ENCODE data around the gene MPND.
"Not testable (repeated sequence)": the region's sequence is repeated elsewhere in the genome, so short reads cannot be mapped to it uniquely, and the experiment has no call there.

Gene MPND

GRCh38 chr19:4349225-4349624 is 5.9 kb downstream of the MPND start:
- H3K27me3 Mint-ChIP-seq; H3K27ac Mint-ChIP-seq; H3K4me3 Mint-ChIP-seq; intact Hi-C loops (cut with micrococcal nuclease); H3K9me3 Mint-ChIP-seq: not testable (repeated sequence)
- peaks cover 15% of the 10 kb centered on the region for H3K4me1 Mint-ChIP-seq (ENCODE audit: low read depth)
- H3K36me3 Mint-ChIP-seq (ENCODE audit: low read depth) = peaks cover 85% of the 10 kb centered on the region

DNA sequence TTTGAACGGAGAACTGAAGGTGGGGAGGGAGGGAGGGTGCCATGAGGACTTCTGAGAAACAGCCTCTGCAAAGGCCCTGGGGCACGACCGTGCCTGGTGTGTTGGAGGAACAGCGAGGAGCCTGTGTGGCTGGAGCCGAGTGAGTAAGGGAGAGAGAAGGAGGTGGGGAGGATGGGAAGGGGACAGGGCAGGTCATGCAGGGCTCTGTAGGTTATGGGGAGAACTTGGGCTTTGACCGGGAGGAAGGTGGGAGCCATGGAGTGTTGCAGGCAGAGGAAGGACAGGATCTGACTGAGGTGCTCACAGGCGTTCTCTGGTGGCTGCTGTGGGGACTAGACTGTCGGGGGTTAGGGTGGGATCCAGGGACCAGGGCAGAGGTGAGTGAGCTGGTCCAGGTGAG is 6.7 kb downstream of the MPND start:
- H3K27ac Mint-ChIP-seq = no peak overlapping the region
- no peak overlapping the region for H3K4me3 Mint-ChIP-seq
- H3K9me3 Mint-ChIP-seq = no peaks in the 10 kb centered on the region
- H3K36me3 Mint-ChIP-seq (ENCODE audit: low read depth) = peaks cover 93% of the 10 kb centered on the region
- no peaks in the 10 kb centered on the region for H3K27me3 Mint-ChIP-seq
- intact Hi-C loops (cut with micrococcal nuclease) = no loop called here
- peaks cover 13% of the 10 kb centered on the region for H3K4me1 Mint-ChIP-seq (ENCODE audit: low read depth)

DNA sequence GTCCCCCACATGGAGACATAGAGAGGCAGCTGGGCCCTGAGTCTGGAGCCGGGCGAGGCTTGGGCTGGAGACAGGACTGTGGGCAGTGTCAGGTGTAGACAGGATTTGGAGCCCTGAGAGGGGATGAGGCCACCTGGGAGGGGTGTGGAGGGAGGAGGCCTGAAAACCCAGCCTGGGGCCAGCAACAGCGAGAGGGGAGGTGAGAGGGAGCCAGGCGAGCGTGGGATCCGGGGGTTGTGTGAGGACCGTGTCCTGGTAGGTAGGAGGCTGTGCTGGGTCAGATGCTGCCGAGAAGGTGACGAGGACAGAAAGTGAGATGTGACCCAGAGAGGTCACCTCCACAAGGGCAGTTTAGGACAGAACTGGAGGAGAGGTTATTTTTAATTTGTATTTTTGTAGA is 7.4 kb downstream of the MPND start:
- intact Hi-C loops (cut with micrococcal nuclease) = no loop called here
- Mint-ChIP-seq H3K36me3 (ENCODE audit: low read depth) (peaks cover 93% of the 10 kb centered on the region), H3K4me3 (no peak overlapping the region), H3K27me3 (no peaks in the 10 kb centered on the region), H3K9me3 (no peaks in the 10 kb centered on the region), H3K4me1 (ENCODE audit: low read depth) (peaks cover 6% of the 10 kb centered on the region), H3K27ac (no peak overlapping the region)

GRCh38 chr19:4352701-4353121 is 9.3 kb downstream of the MPND start:
- Mint-ChIP-seq H3K4me3 (no peak overlapping the region), H3K4me1 (ENCODE audit: low read depth) (peaks cover 5% of the 10 kb centered on the region), H3K27me3 (no peaks in the 10 kb centered on the region), H3K9me3 (no peaks in the 10 kb centered on the region), H3K36me3 (ENCODE audit: low read depth) (peaks cover 93% of the 10 kb centered on the region), H3K27ac (peak overlapping the region; percentile 24)
- intact Hi-C loops (cut with micrococcal nuclease) = loop anchor here (1.0 kb wide), 1 partner anchor 85 kb away; no protein-coding TSS in a partner anchor

- peaks cover 93% of the 10 kb centered on the region for H3K36me3 Mint-ChIP-seq (ENCODE audit: low read depth)
- H3K27ac Mint-ChIP-seq = no peak overlapping the region
- no peaks in the 10 kb centered on the region for H3K27me3 Mint-ChIP-seq
- H3K9me3 Mint-ChIP-seq = no peaks in the 10 kb centered on the region
- H3K4me1 Mint-ChIP-seq (ENCODE audit: low read depth) = peaks cover 5% of the 10 kb centered on the region
- intact Hi-C loops (cut with micrococcal nuclease) = no loop called here
- no peak overlapping the region for H3K4me3 Mint-ChIP-seq
Observed at GRCh38 chr19:4354282-4354681, 10.9 kb downstream of the MPND start.

DNA sequence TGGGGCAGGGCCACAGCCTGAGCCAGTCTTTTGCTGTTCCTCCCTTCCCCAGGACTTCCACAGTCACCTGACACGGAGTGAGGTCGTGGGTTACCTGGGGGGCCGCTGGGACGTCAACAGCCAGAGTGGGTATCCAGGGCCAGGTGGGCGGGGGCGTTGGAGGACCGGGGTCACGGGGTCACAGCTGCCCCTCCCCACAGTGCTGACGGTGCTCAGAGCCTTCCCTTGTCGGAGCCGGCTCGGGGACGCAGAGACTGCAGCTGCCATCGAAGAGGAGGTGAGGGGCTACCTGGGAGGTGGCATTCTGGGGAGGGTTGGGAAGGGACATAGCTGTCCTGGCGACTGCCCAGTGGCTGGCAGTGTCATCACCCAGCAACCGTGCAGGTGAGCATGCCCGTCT is 11.5 kb downstream of the MPND start:
- no peaks in the 10 kb centered on the region for H3K9me3 Mint-ChIP-seq
- H3K4me1 Mint-ChIP-seq (ENCODE audit: low read depth) = peaks cover 5% of the 10 kb centered on the region
- no peak overlapping the region for H3K27ac Mint-ChIP-seq
- no peaks in the 10 kb centered on the region for H3K27me3 Mint-ChIP-seq
- peaks cover 93% of the 10 kb centered on the region for H3K36me3 Mint-ChIP-seq (ENCODE audit: low read depth)
- intact Hi-C loops (cut with micrococcal nuclease) = no loop called here
- H3K4me3 Mint-ChIP-seq = no peak overlapping the region

DNA sequence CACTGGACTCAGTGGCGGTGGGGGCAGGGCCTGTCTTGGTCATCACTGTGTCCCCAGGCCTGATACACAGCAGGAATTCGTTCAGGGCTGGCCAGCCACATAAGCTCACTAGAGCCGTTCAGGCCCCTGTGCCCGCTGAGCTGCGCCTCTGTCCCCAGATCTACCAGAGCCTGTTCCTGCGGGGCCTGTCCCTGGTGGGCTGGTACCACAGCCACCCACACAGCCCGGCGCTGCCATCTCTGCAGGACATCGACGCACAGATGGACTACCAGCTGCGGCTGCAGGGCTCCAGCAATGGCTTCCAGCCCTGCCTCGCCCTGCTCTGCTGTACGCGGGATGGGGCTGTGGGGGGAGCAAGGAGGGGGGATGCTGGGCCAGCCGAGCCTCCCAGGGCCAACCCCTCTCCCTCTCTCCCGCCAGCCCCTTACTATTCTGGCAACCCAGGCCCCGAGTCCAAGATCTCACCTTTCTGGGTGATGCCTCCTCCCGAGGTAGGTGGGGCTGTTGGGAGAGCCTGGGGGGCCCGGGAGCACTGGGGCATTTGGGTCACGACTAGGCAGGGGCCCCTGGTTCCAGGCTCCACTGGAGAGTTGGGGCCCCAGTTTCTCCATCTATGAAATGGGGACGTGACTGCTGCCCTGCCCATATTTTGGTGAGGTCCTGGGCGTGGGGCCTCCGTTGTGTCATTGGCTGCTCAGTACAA is 13.9 kb downstream of the MPND start:
- intact Hi-C loops (cut with micrococcal nuclease) = no loop called here
- Mint-ChIP-seq H3K4me3 (no peak overlapping the region), H3K27ac (no peak overlapping the region), H3K4me1 (ENCODE audit: low read depth) (peaks cover 14% of the 10 kb centered on the region), H3K36me3 (ENCODE audit: low read depth) (peaks cover 99% of the 10 kb centered on the region), H3K9me3 (no peaks in the 10 kb centered on the region), H3K27me3 (no peaks in the 10 kb centered on the region)

- no peaks in the 10 kb centered on the region for H3K9me3 Mint-ChIP-seq
- H3K27me3 Mint-ChIP-seq = no peaks in the 10 kb centered on the region
- peaks cover 9% of the 10 kb centered on the region for H3K4me1 Mint-ChIP-seq (ENCODE audit: low read depth)
- intact Hi-C loops (cut with micrococcal nuclease) = no loop called here
- H3K36me3 Mint-ChIP-seq (ENCODE audit: low read depth) = peaks cover 100% of the 10 kb centered on the region
- H3K4me3 Mint-ChIP-seq = no peak overlapping the region
- H3K27ac Mint-ChIP-seq = no peak overlapping the region
Observed at GRCh38 chr19:4357921-4358326, 14.6 kb downstream of the MPND start.

DNA sequence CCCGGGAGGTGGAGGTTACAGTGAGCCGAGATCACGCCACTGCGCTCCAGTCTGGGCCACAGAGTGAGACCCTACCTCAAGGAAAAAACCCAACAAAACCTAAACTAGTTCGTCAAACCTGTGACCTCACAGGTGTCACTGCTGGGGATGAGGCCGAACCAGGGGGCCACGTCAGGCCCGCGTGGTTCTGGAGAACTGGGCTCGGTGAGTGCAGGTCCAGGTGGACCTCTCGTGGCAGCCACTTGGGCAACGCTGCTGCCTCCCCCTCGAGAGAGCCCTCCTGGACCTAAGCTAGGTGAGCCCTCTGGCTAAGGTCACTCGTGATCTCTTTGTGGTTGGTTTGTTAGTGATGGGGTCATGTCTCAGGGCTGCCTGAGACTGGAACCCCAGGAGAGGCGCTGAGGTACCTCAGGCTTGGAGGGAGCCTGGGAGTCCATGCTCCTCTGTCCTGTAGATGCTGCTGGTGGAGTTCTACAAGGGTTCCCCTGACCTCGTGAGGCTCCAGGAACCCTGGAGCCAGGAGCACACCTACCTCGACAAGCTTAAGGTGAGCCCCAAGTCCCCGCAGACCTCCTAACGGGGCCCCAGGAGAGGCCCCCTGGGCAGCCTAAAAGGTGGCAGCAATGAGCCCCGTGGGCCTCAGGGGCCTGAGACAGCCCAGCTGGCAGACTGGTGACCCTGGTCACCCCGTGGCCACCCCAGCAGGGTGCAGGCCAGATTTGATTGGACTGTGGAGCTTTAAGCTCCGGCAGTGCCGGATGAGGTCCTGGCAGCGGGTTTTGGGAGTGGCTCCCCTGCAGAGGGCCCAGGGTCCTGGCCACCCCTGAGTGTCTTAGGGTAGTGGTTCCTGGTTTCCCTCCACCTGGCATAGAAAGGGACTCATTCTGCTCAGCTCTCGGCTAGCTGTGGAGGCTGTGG is 15.6 kb downstream of the MPND start:
- H3K27me3 Mint-ChIP-seq = no peaks in the 10 kb centered on the region
- no peak overlapping the region for H3K27ac Mint-ChIP-seq

GRCh38 chr19:4359627-4360000 is 16.3 kb downstream of the MPND start:
- intact Hi-C loops (cut with micrococcal nuclease) = no loop called here
- Mint-ChIP-seq H3K27ac (no peak overlapping the region), H3K27me3 (no peaks in the 10 kb centered on the region), H3K4me1 (ENCODE audit: low read depth) (peaks cover 9% of the 10 kb centered on the region), H3K4me3 (no peak overlapping the region), H3K36me3 (ENCODE audit: low read depth) (peaks cover 100% of the 10 kb centered on the region), H3K9me3 (no peaks in the 10 kb centered on the region)

More for the DNA sequence above, 15.6 kb downstream of the MPND start:
- Mint-ChIP-seq H3K36me3 (ENCODE audit: low read depth) (peaks cover 100% of the 10 kb centered on the region), H3K9me3 (no peaks in the 10 kb centered on the region), H3K4me1 (ENCODE audit: low read depth) (peaks cover 9% of the 10 kb centered on the region), H3K4me3 (no peak overlapping the region)
- intact Hi-C loops (cut with micrococcal nuclease) = no loop called here

- H3K9me3 Mint-ChIP-seq = no peaks in the 10 kb centered on the region
- no peaks in the 10 kb centered on the region for H3K27me3 Mint-ChIP-seq
- H3K4me1 Mint-ChIP-seq (ENCODE audit: low read depth) = peaks cover 9% of the 10 kb centered on the region
- H3K4me3 Mint-ChIP-seq = no peak overlapping the region
- H3K27ac Mint-ChIP-seq = peak overlapping the region; percentile 41
- intact Hi-C loops (cut with micrococcal nuclease) = no loop called here
- peaks cover 100% of the 10 kb centered on the region for H3K36me3 Mint-ChIP-seq (ENCODE audit: low read depth)
Observed at GRCh38 chr19:4360081-4360569, 16.8 kb downstream of the MPND start.

GRCh38 chr19:4360641-4361151 is 17.3 kb downstream of the MPND start:
- peak overlapping the region; percentile 41 for H3K27ac Mint-ChIP-seq
- H3K27me3 Mint-ChIP-seq = no peaks in the 10 kb centered on the region
- no peak overlapping the region for H3K4me3 Mint-ChIP-seq
- H3K4me1 Mint-ChIP-seq (ENCODE audit: low read depth) = peaks cover 11% of the 10 kb centered on the region
- peaks cover 100% of the 10 kb centered on the region for H3K36me3 Mint-ChIP-seq (ENCODE audit: low read depth)
- no peaks in the 10 kb centered on the region for H3K9me3 Mint-ChIP-seq
- intact Hi-C loops (cut with micrococcal nuclease) = no loop called here

DNA sequence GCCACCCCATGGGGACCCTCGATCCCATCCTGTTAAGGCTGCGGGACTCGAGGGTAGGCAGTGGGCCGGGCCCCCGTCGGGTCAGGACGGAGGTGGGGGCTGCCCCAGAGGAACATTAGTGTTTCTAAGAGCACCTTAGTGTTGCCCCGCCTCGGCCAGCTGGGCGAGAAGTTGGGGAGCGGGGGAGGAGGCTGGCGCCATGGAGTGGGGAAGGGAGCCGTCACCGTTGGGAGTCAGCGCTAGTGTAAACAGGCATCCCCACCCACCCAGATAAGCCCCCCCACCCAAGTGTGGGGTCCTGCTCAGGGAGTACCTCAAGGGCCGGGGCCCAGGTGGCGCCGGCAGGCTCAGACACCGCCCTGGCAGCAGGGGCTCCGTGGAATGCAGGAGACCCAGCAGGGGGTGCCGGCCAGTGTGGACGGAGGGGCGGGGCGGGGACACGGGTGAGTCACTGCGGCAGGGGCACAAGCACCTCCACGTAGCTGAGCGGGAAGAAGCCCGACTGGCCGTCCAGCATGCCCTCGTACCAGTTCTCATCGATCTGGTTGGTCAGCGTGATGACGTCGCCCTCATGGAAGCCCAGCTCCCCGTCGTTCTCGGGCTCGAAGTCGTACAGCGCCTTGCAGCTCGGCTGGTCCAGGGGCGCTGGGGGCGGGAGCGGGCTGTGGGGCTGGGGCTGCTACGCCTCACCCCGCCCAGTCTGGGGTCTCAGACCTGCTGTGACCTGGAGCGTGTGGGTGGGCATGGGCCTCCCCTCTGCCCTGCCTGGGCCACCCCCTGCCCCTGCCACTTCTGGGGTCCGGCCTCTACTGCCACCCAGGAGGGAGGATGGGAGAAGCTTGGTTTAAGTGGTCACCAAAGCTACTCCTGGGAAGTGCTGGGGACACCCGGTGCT is 18.0 kb downstream of the MPND start:
- H3K36me3 Mint-ChIP-seq (ENCODE audit: low read depth) = peaks cover 100% of the 10 kb centered on the region
- H3K4me3 Mint-ChIP-seq = no peak overlapping the region
- H3K27ac Mint-ChIP-seq = peak overlapping the region; percentile 41
- no peaks in the 10 kb centered on the region for H3K9me3 Mint-ChIP-seq
- H3K4me1 Mint-ChIP-seq (ENCODE audit: low read depth) = peaks cover 18% of the 10 kb centered on the region
- H3K27me3 Mint-ChIP-seq = no peaks in the 10 kb centered on the region
- intact Hi-C loops (cut with micrococcal nuclease) = no loop called here
